Stimulated activated naive CD8-positive, alpha-beta T cell treated with anti-CD3 and anti-CD28 coated beads, Interleukin-15, amount 100 ng/mL, for 72 hours (primary cell): ENCODE results near the gene BCL7B.
"Not testable (repeated sequence)": the region's sequence is repeated elsewhere in the genome, so short reads cannot be mapped to it uniquely, and the experiment has no call there.

Source experiments
- ATAC-seq: fragments of 150-1000 bp; cut with Tn5 transposase; 2 replicates; pipeline ENCODE4 v1.10.0; 2021; ENCODE audit warnings: mild to moderate bottlenecking, moderate library complexity
- DNase-seq, 2 donors: peaks; one replicate each; pipeline ENCODE4 v3.0.0; 2021 to 2022
- H3K27ac Mint-ChIP-seq, 2 donors: one replicate each; pipeline ENCODE4 v1.8.0; 2022; ENCODE audit warnings: mild to moderate bottlenecking in 2 of 2, mixed read lengths in 2 of 2, moderate library complexity in 2 of 2
- H3K27me3 Mint-ChIP-seq: one replicate; pipeline ENCODE4 v1.8.0; 2022; ENCODE audit warnings: mixed read lengths
- H3K4me1 Mint-ChIP-seq: one replicate; pipeline ENCODE4 v1.8.0; 2022; ENCODE audit warnings: mild to moderate bottlenecking, mixed read lengths
- H3K4me3 Mint-ChIP-seq, 2 donors: one replicate each; pipeline ENCODE4 v1.8.0; 2022; ENCODE audit warnings: mild to moderate bottlenecking in 2 of 2, mixed read lengths in 2 of 2, moderate library complexity in 1 of 2
- H3K9me3 Mint-ChIP-seq, 2 donors: one replicate each; pipeline ENCODE4 v1.8.0; 2022; ENCODE audit warnings: mixed read lengths in 2 of 2

BCL7B gene

GRCh38 chr7:73556208-73557107 lies 1.0 kb downstream of the BCL7B start:
- no peak for ATAC-seq

GRCh38 chr7:73555411-73555982 lies 2.0 kb downstream of the BCL7B start:
- DNase-seq (no peak), ATAC-seq (no peak)
- Mint-ChIP-seq H3K27me3 (no peaks in the 10 kb centered on the region), H3K4me3 (peak overlapping the region; percentile 95), H3K27ac (peak overlapping the region; percentile 4 to 72), H3K9me3 (no peaks in the 10 kb centered on the region), H3K4me1 (peaks cover 43% of the 10 kb centered on the region)

More at GRCh38 chr7:73556208-73557107, 1.0 kb downstream of the BCL7B start:
- Mint-ChIP-seq H3K27ac (peak overlapping the region; percentile 83 to 91), H3K4me3 (peak overlapping the region; percentile 95), H3K4me1 (peaks cover 47% of the 10 kb centered on the region), H3K9me3 (no peaks in the 10 kb centered on the region), H3K27me3 (no peaks in the 10 kb centered on the region)
- no peak for DNase-seq

- H3K4me3 Mint-ChIP-seq, H3K27ac Mint-ChIP-seq, ATAC-seq, H3K9me3 Mint-ChIP-seq, DNase-seq, H3K27me3 Mint-ChIP-seq: not testable (repeated sequence)
- H3K4me1 Mint-ChIP-seq: peaks cover 49% of the 10 kb centered on the region
These were observed 7.4 kb downstream of the BCL7B start for GRCh38 chr7:73550093-73550492.

- DNase-seq (no peak), ATAC-seq (no peak)
- H3K4me1 Mint-ChIP-seq: peaks cover 40% of the 10 kb centered on the region
- H3K4me3 Mint-ChIP-seq: no peak overlapping the region
- H3K27ac Mint-ChIP-seq: peak overlapping the region in 1 of 2 donors; percentile 88
- no peaks in the 10 kb centered on the region for H3K27me3 Mint-ChIP-seq
- no peaks in the 10 kb centered on the region for H3K9me3 Mint-ChIP-seq
These were observed 8.3 kb downstream of the BCL7B start for GRCh38 chr7:73549176-73549575.

- H3K27me3 Mint-ChIP-seq: no peaks in the 10 kb centered on the region
- H3K27ac Mint-ChIP-seq: peak overlapping the region in 1 of 2 donors; percentile 81
- peaks cover 40% of the 10 kb centered on the region for H3K4me1 Mint-ChIP-seq
- H3K4me3 Mint-ChIP-seq: no peak overlapping the region
- DNase-seq (no peak), ATAC-seq (no peak)
- no peaks in the 10 kb centered on the region for H3K9me3 Mint-ChIP-seq
These were observed 9.6 kb downstream of the BCL7B start for GRCh38 chr7:73547841-73548240.

GRCh38 chr7:73544678-73545077 lies 12.8 kb downstream of the BCL7B start:
- no peaks in the 10 kb centered on the region for H3K27me3 Mint-ChIP-seq

GRCh38 chr7:73541722-73542121 lies 15.8 kb downstream of the BCL7B start:
- Mint-ChIP-seq H3K4me3 (no peak overlapping the region), H3K27ac (peak overlapping the region in 1 of 2 donors; percentile 40), H3K9me3 (no peaks in the 10 kb centered on the region), H3K4me1 (peaks cover 6% of the 10 kb centered on the region), H3K27me3 (no peaks in the 10 kb centered on the region)
- DNase-seq (no peak), ATAC-seq (no peak)

More at GRCh38 chr7:73544678-73545077, 12.8 kb downstream of the BCL7B start:
- no peak overlapping the region for H3K27ac Mint-ChIP-seq
- H3K4me3 Mint-ChIP-seq: no peak overlapping the region
- no peaks in the 10 kb centered on the region for H3K9me3 Mint-ChIP-seq
- H3K4me1 Mint-ChIP-seq: peaks cover 34% of the 10 kb centered on the region
- DNase-seq (no peak), ATAC-seq (no peak)

GRCh38 chr7:73539709-73540108 lies 17.8 kb downstream of the BCL7B start:
- H3K27ac Mint-ChIP-seq: peak overlapping the region in 1 of 2 donors; percentile 48
- H3K27me3 Mint-ChIP-seq: no peaks in the 10 kb centered on the region
- no peak overlapping the region for H3K4me3 Mint-ChIP-seq
- DNase-seq (no peak), ATAC-seq (no peak)
- no peaks in the 10 kb centered on the region for H3K4me1 Mint-ChIP-seq
- H3K9me3 Mint-ChIP-seq: no peaks in the 10 kb centered on the region

GRCh38 chr7:73538510-73538909 lies 19.0 kb downstream of the BCL7B start:
- DNase-seq, H3K27ac Mint-ChIP-seq, H3K9me3 Mint-ChIP-seq, ATAC-seq, H3K4me3 Mint-ChIP-seq, H3K27me3 Mint-ChIP-seq, H3K4me1 Mint-ChIP-seq: not testable (repeated sequence)

- Mint-ChIP-seq H3K4me3 (no peak overlapping the region), H3K9me3 (no peaks in the 10 kb centered on the region), H3K4me1 (no peaks in the 10 kb centered on the region), H3K27ac (no peak overlapping the region), H3K27me3 (no peaks in the 10 kb centered on the region)
- ATAC-seq: no peak
- no peak for DNase-seq
These were observed 20.4 kb downstream of the BCL7B start for GRCh38 chr7:73537051-73537450.

- Mint-ChIP-seq H3K27me3 (no peaks in the 10 kb centered on the region), H3K9me3 (no peaks in the 10 kb centered on the region), H3K4me3 (no peak overlapping the region), H3K27ac (peak overlapping the region in 1 of 2 donors; percentile 40), H3K4me1 (no peaks in the 10 kb centered on the region)
- ATAC-seq: no peak
- DNase-seq: no peak
These were observed 21.0 kb downstream of the BCL7B start for GRCh38 chr7:73536479-73536878.

- H3K9me3 Mint-ChIP-seq: not testable (repeated sequence)
These were observed 21.6 kb downstream of the BCL7B start for GRCh38 chr7:73535918-73536317.

GRCh38 chr7:73533742-73534141 lies 23.7 kb downstream of the BCL7B start:
- Mint-ChIP-seq H3K27me3 (no peaks in the 10 kb centered on the region), H3K27ac (no peak overlapping the region), H3K4me3 (no peak overlapping the region), H3K9me3 (no peaks in the 10 kb centered on the region), H3K4me1 (no peaks in the 10 kb centered on the region)
- DNase-seq (no peak), ATAC-seq (no peak)

More at GRCh38 chr7:73535918-73536317, 21.6 kb downstream of the BCL7B start:
- not testable (repeated sequence) for H3K27me3 Mint-ChIP-seq, H3K4me1 Mint-ChIP-seq, ATAC-seq, H3K4me3 Mint-ChIP-seq, H3K27ac Mint-ChIP-seq, DNase-seq

GRCh38 chr7:73532224-73532623 lies 25.3 kb downstream of the BCL7B start:
- Mint-ChIP-seq H3K4me1 (peaks cover 12% of the 10 kb centered on the region), H3K27ac (no peak overlapping the region), H3K4me3 (no peak overlapping the region), H3K27me3 (no peaks in the 10 kb centered on the region), H3K9me3 (no peaks in the 10 kb centered on the region)
- ATAC-seq (no peak), DNase-seq (no peak)

- Mint-ChIP-seq H3K27me3 (no peaks in the 10 kb centered on the region), H3K9me3 (no peaks in the 10 kb centered on the region), H3K4me3 (no peak overlapping the region), H3K4me1 (peaks cover 24% of the 10 kb centered on the region), H3K27ac (no peak overlapping the region)
- ATAC-seq (no peak), DNase-seq (no peak)
These were observed 26.7 kb downstream of the BCL7B start for GRCh38 chr7:73530800-73531199.
